Rectal smooth muscle tissue (tissue), 1 donor: ENCODE results near the gene GPC5.

ENCODE experiments used
- H3K27ac ChIP-seq: one replicate; pipeline ENCODE4 v1.7.0; 2013; ENCODE audit warnings: low read depth, low read length, inconsistent platforms
- H3K27me3 ChIP-seq: one replicate; pipeline ENCODE4 v1.7.0; 2013; ENCODE audit warnings: low read length; ENCODE audit not compliant: control insufficient read depth, insufficient read depth
- H3K36me3 ChIP-seq: one replicate; pipeline ENCODE4 v1.7.0; 2013; ENCODE audit warnings: low read length; ENCODE audit not compliant: control insufficient read depth, insufficient read depth
- H3K4me1 ChIP-seq: one replicate; pipeline ENCODE4 v1.7.0; 2013; ENCODE audit warnings: low read length; ENCODE audit not compliant: control insufficient read depth, insufficient read depth
- H3K4me3 ChIP-seq: one replicate; pipeline ENCODE4 v1.7.0; 2013; ENCODE audit warnings: low read length
- H3K9ac ChIP-seq: one replicate; pipeline ENCODE4 v1.7.0; 2013; ENCODE audit warnings: low read length

GPC5 gene

DNA sequence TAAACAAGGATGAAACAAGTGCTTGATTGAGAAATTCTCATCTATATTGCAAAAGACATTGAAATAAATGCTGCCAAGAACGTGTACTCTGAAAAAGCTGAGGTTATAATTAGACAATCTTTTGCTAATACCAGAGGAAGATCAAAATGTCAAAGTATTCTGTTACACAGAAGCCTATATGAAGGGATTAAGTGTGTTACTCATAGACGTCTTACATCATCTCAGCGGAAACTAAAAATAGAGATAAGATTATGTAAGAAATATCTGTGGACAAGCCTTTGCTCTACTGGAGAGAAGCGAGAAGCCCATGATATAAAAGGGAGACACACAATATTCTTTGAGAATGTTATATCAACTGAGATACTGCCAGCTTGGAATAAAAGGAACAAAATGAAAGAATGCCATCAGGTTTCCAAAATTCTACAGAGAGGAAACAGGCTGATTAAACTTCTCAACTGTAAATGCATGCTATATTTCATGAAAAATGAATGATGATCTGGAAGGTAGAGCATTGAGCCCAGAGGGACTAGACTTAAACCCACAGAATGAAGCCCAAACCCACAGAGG is 699.0 kb downstream of the GPC5 start:
- H3K36me3 ChIP-seq = no peaks in the 10 kb centered on the region
- no peak overlapping the region for H3K27ac ChIP-seq
- no peak overlapping the region for H3K9ac ChIP-seq
- H3K27me3 ChIP-seq = no peaks in the 10 kb centered on the region
- H3K4me3 ChIP-seq = no peak overlapping the region
- H3K4me1 ChIP-seq = no peaks in the 10 kb centered on the region

DNA sequence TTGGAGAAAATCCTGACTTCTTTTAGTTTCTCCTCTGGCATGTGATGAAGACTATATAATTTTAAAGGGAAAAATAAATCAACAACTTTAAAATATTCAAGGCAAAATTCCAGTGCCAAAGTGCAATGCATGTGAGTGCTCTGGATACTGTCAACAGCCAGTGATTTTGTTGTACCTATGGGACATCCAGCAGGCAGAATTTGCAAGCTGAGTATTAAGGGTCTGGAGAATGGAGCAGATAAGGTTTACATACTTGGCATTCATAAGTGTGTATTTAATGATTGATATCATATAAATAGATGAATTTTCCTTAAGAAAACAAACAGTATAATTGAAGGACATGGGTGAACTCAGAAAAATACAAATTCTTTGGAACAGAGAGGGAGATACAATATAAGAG is 703.4 kb downstream of the GPC5 start:
- H3K27me3 ChIP-seq = no peaks in the 10 kb centered on the region
- no peaks in the 10 kb centered on the region for H3K36me3 ChIP-seq
- H3K27ac ChIP-seq = no peak overlapping the region
- H3K4me3 ChIP-seq = no peak overlapping the region
- no peaks in the 10 kb centered on the region for H3K4me1 ChIP-seq
- H3K9ac ChIP-seq = no peak overlapping the region

DNA sequence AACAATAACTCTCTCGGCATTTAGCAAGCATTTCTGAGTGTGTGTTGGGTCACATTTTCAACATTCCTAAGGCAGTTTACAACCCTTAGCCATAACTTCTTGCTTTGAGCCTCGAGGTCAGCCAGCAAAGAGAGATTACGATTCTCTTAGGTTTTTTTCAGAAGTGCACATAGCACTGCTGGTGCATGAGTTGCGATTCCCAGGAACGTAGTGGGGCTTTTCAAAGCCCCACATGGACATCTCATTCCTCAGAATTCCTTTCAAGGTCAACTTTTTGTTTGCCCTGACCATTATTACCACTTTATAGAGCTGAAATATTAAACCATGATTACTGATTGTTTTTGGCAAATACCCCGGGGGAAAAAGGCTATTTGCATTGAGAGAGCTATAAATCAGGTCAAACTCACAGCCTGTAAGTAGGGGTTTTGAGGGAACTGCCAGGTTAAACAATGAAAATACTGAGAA is 705.3 kb downstream of the GPC5 start:
- no peaks in the 10 kb centered on the region for H3K27me3 ChIP-seq
- H3K36me3 ChIP-seq = no peaks in the 10 kb centered on the region
- H3K9ac ChIP-seq = no peak overlapping the region
- no peaks in the 10 kb centered on the region for H3K4me1 ChIP-seq
- no peak overlapping the region for H3K27ac ChIP-seq
- no peak overlapping the region for H3K4me3 ChIP-seq

DNA sequence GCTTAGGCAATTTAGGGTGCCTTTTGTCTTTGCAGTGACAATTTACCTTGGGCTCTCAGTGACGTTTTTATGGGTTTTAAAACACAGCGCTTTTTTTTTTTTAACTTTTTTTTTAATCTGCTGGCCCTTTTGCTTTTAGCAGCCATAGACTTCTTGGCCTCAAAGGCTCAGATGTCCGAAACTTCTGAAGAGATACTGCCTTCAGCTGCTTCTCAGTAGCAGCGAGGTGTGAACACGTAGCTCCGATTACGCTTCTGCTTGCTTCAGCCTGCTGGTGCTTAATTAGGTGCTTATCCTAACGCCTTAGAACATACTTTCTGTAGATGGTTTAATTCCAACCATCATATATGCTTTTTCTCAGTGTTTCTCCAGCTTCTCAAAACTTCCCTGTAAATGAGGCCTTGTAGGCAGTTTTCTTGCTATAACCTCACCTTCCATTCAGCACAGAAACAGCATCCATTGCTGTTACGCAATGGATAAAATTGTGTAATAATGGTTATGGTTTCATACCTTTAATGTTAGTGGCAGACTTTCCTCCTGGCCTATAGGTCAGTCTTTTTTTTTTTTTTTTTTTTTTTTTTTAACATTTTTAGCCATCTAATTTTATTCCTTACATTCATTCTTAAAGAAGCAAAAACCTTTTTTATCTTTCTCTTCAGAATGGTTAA is 723.9 kb downstream of the GPC5 start:
- Histone ChIP-seq H3K9ac (no peak overlapping the region), H3K36me3 (no peaks in the 10 kb centered on the region), H3K4me3 (no peak overlapping the region), H3K4me1 (no peaks in the 10 kb centered on the region), H3K27me3 (no peaks in the 10 kb centered on the region), H3K27ac (no peak overlapping the region)

DNA sequence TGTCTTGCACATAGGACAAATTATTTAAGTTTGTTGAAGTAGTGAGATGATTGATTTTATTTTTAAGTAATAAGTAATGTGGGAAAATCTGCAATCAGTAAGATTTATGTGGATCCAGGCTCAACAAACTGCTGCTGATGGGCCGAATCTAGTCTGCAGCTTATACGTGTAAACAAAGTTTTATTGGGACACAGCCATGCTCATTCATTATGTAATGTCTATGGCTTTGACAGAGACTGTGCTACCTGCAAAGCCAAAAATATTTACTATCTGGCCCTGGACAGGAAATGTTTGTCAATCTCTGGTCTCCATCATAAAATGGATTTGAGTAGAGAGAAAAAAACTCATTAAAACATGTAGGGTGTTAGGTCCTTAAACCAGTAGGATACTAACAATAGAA is 728.0 kb downstream of the GPC5 start:
- Histone ChIP-seq H3K9ac (no peak overlapping the region), H3K36me3 (no peaks in the 10 kb centered on the region), H3K27ac (no peak overlapping the region), H3K4me3 (no peak overlapping the region), H3K4me1 (no peaks in the 10 kb centered on the region), H3K27me3 (no peaks in the 10 kb centered on the region)

DNA sequence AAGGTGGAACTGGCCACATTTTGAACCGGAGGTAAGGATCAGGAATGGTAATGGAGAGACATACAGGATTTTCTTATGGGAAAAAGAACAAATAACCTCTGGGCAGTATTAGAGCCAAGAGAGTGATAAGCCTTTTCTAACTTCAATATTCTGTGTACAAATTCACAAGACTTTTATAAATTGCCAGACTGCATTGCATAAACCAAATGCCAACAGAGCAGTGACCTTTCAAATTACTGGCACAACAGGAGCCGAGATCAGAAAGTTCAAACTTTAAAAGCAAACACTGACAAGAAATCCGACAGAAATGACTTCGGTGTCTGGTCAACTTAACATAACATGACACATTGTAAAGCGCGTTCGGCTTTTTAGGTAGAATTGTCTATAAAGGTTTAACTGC is 737.1 kb downstream of the GPC5 start:
- Histone ChIP-seq H3K4me3 (no peak overlapping the region), H3K27ac (no peak overlapping the region), H3K36me3 (no peaks in the 10 kb centered on the region), H3K27me3 (no peaks in the 10 kb centered on the region), H3K4me1 (no peaks in the 10 kb centered on the region), H3K9ac (no peak overlapping the region)

DNA sequence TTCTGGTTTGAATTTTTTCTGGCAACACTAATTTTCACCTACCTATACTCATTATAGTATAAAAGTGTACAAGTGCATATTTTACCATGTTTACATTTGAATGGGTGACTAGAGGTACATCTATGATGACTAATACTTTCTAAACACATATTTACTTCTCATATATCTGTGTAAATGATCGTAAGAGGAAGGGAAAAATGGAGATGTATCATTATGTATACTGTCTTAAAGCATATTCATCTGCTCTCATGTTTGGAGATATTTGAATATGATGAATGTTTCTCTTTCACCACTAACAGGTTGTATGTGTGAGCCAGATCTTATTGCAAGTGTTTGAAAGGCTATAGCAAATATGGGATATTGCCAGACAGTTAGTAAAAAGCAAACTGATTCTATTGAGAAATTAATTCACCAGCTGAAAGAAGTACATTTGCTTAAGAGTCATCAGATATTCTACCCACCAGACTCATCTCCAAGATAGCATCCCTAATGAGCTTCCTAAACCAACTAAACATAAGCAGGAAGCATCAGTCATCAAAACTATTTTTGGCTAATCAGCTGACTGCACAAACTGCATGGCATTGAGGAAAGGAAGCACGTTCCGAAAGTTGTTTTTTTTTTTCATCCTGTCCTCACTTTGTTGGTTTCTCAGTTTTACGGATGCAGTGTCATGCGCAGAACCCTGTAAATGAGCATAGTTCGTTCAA is 738.2 kb downstream of the GPC5 start:
- Histone ChIP-seq H3K27ac (no peak overlapping the region), H3K4me1 (no peaks in the 10 kb centered on the region), H3K27me3 (no peaks in the 10 kb centered on the region), H3K4me3 (no peak overlapping the region), H3K9ac (no peak overlapping the region), H3K36me3 (no peaks in the 10 kb centered on the region)

DNA sequence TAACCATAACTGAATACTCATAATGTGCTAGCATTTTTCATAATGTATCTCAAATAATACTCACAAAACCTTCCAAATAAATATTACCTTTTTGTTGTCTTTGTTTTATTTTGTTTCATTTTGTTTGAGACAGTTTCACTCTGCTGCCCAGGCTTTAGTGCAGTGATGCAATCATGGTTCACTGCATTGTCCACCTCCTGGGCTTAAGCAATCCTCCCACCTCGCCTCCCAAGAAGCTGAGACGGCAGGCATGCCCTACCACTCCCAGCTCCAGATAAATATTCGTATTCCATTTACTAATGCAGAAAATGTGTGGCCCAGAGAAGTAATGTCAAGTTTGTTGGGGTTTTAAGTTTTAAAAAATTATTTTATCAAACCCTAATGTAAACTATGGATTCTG is 739.1 kb downstream of the GPC5 start:
- no peak overlapping the region for H3K27ac ChIP-seq

DNA sequence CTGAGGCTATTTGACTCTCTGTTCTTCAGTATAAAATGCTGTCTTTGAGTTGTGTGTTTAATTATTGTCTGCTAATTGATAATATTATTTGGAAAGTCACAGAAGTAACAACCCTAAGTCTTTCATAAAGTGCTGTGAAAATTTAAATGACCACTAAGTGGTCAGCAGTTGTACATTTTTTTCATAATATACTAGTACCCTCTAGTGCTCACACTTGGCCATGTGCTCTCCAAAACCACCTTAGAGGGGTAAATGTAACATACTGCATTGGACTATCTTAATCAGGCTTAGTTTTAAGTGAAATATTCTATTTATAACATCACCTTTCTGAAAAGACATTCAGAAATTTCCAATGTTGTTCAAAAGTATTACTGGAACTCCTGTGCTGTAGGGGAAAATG is 745.3 kb downstream of the GPC5 start:
- no peak overlapping the region for H3K27ac ChIP-seq
- H3K4me1 ChIP-seq = no peaks in the 10 kb centered on the region
- H3K36me3 ChIP-seq = no peaks in the 10 kb centered on the region
- no peak overlapping the region for H3K4me3 ChIP-seq
- H3K27me3 ChIP-seq = no peaks in the 10 kb centered on the region
- no peak overlapping the region for H3K9ac ChIP-seq

More for the DNA sequence above, 739.1 kb downstream of the GPC5 start:
- Histone ChIP-seq H3K4me3 (no peak overlapping the region), H3K36me3 (no peaks in the 10 kb centered on the region), H3K27me3 (no peaks in the 10 kb centered on the region), H3K4me1 (no peaks in the 10 kb centered on the region), H3K9ac (no peak overlapping the region)

DNA sequence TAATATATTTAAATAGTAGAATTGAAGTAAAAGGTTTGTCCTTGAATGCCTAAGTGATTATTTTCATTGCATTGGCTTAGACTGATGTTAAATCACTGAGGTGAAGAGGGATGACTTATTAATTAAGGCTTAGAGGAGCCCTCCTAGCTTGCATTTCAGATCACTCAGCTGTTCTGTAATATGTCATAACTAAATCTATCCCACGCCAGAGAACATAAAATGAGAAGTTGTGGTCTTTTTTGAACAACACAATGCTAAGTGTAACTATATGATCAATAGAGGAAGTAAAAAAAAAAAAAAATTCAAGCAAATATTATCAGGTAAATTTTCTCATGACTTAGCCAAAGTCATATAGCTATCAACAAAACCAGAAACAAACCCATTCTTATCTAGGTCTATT is 752.2 kb downstream of the GPC5 start:
- Histone ChIP-seq H3K4me1 (no peaks in the 10 kb centered on the region), H3K27ac (no peak overlapping the region), H3K36me3 (no peaks in the 10 kb centered on the region), H3K9ac (no peak overlapping the region), H3K27me3 (no peaks in the 10 kb centered on the region), H3K4me3 (no peak overlapping the region)

DNA sequence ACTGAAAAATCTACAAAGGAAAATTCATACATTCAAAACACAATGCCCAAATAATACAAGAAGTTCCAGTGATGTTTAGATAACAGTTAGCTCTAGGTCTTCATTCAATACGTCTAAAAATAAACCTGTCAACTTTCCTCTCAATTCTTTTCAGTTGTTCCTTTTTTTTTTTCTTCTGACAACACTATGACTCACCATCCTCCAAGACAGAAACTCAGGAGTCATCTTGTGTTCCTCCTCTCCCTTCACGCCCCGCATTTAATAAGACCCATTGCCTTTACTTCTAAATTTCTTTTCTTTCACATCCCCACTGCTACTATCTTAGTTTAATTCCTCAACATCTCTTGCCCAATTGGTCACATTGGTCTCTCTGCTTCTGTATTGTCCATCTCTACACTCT is 759.9 kb downstream of the GPC5 start:
- Histone ChIP-seq H3K27me3 (no peaks in the 10 kb centered on the region), H3K36me3 (no peaks in the 10 kb centered on the region), H3K4me3 (no peak overlapping the region), H3K27ac (no peak overlapping the region), H3K9ac (no peak overlapping the region), H3K4me1 (no peaks in the 10 kb centered on the region)

DNA sequence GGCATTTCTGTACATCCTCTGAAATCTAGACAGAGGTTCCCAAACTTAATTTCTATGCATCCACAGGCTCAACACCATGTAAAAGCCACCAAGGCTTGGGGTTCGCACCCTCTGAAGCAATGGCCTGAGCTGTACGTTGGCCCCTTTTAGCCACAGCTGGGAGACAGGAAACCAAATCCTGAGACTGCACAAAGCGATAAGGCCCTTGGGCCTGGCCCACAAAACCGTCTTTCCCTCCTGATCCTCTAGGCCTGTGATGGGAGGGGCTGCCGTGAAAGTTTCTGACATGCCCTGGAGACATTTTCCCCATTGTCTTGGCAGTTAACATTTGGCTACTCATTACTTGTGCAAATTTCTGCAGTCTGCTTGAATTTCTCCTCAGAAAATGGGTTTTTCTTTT is 766.4 kb downstream of the GPC5 start:
- Histone ChIP-seq H3K27me3 (no peaks in the 10 kb centered on the region), H3K9ac (no peak overlapping the region), H3K4me3 (no peak overlapping the region), H3K27ac (no peak overlapping the region), H3K36me3 (no peaks in the 10 kb centered on the region), H3K4me1 (no peaks in the 10 kb centered on the region)

DNA sequence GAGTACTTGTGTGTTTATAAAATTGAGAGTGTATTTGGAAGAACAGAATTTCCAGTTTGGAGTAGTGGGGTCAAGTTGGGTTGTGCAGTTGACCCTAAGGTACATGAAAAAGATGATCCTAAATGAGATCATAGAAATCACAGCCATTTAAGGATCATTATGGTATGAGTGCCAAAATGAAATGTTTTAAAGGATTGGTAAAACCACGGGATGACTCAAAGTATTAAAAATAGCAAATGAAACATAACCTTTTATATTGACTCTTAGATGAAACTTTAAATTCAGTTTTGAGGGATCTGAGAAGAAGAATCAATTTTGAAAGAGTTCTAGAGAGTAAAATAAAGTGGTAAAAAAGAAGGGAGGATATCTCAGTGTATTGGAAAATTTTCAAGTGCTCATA is 773.8 kb downstream of the GPC5 start:
- Histone ChIP-seq H3K27ac (no peak overlapping the region), H3K4me3 (no peak overlapping the region), H3K9ac (no peak overlapping the region), H3K27me3 (no peaks in the 10 kb centered on the region), H3K36me3 (no peaks in the 10 kb centered on the region), H3K4me1 (no peaks in the 10 kb centered on the region)
